ENCODE data around the gene RNU1-2.
A peak's percentile ranks its signal among the peaks of the same experiment; 100 is the strongest.
"Not testable (repeated sequence)": the region's sequence is repeated elsewhere in the genome, so short reads cannot be mapped to it uniquely, and the experiment has no call there.

RNU1-2 gene

GRCh38 chr1:16913833-16914662 is 18.3 kb downstream of the RNU1-2 start:
- TF ChIP-seq CTCF (IDR thresholded peaks at IDR 0.05; ENCODE audit: low read depth, low read length, missing control alignments): no peak
- in situ Hi-C loops (cut with HindIII; ENCODE audit: low sequenced_read_pairs): no loop called here
- H3K4me3 ChIP-seq (ENCODE audit: low read depth, low read length): peak overlapping the region; percentile 55
- DNase-seq (ENCODE audit: low read depth): peak; percentile 65

- in situ Hi-C loops (cut with HindIII; ENCODE audit: low sequenced_read_pairs); DNase-seq (ENCODE audit: low read depth): not testable (repeated sequence)
- peak overlapping the region; percentile 55 for H3K4me3 ChIP-seq (ENCODE audit: low read depth, low read length)
Observed at GRCh38 chr1:16914928-16915626, 19.3 kb downstream of the RNU1-2 start.

- TF ChIP-seq CTCF (IDR thresholded peaks at IDR 0.05; ENCODE audit: low read depth, low read length, missing control alignments): no peak
- no peak overlapping the region for H3K4me3 ChIP-seq (ENCODE audit: low read depth, low read length)
- in situ Hi-C loops (cut with HindIII; ENCODE audit: low sequenced_read_pairs): no loop called here
- DNase-seq (ENCODE audit: low read depth): no peak
Observed at GRCh38 chr1:16915627-16915973, 19.8 kb downstream of the RNU1-2 start.

- in situ Hi-C loops (cut with HindIII; ENCODE audit: low sequenced_read_pairs); DNase-seq (ENCODE audit: low read depth); H3K4me3 ChIP-seq (ENCODE audit: low read depth, low read length): not testable (repeated sequence)
Observed at GRCh38 chr1:16916036-16916880, 20.5 kb downstream of the RNU1-2 start.

GRCh38 chr1:16918371-16918770 is 22.6 kb downstream of the RNU1-2 start:
- no peak for TF ChIP-seq CTCF (IDR thresholded peaks at IDR 0.05; ENCODE audit: low read depth, low read length, missing control alignments)
- in situ Hi-C loops (cut with HindIII; ENCODE audit: low sequenced_read_pairs): no loop called here

GRCh38 chr1:16918936-16919665 is 23.3 kb downstream of the RNU1-2 start:
- in situ Hi-C loops (cut with HindIII; ENCODE audit: low sequenced_read_pairs); H3K4me3 ChIP-seq (ENCODE audit: low read depth, low read length): not testable (repeated sequence)

More at GRCh38 chr1:16918371-16918770, 22.6 kb downstream of the RNU1-2 start:
- no peak for DNase-seq (ENCODE audit: low read depth)
- no peak overlapping the region for H3K4me3 ChIP-seq (ENCODE audit: low read depth, low read length)

GRCh38 chr1:16920951-16921350 is 25.2 kb downstream of the RNU1-2 start:
- no peak for DNase-seq (ENCODE audit: low read depth)
- no peak for TF ChIP-seq CTCF (IDR thresholded peaks at IDR 0.05; ENCODE audit: low read depth, low read length, missing control alignments)
- in situ Hi-C loops (cut with HindIII; ENCODE audit: low sequenced_read_pairs): no loop called here
- no peak overlapping the region for H3K4me3 ChIP-seq (ENCODE audit: low read depth, low read length)

More at GRCh38 chr1:16918936-16919665, 23.3 kb downstream of the RNU1-2 start:
- not testable (repeated sequence) for DNase-seq (ENCODE audit: low read depth)
